Breast epithelium (tissue), 4 donors: ENCODE measurements around the gene SORBS1. TPM values are rescaled to one million over a fixed set of nuclear protein-coding genes. Genes with fewer than 3 reads are reported as not detected.
A peak's percentile ranks its signal among the peaks of the same experiment; 100 is the strongest.

ENCODE experiments used
- DNase-seq, 2 donors: peaks; one replicate each; pipeline ENCODE4 v3.0.0-alpha.2; 2019; ENCODE audit warnings: low spot score in 2 of 2
- H3K27ac ChIP-seq, 2 donors: fragments of 200-600 bp; sonication (generic) in 1 of 2; one replicate each; pipeline ENCODE4 v1.5.1; 2016 to 2019; ENCODE audit warnings: mild to moderate bottlenecking in 1 of 2
- H3K27me3 ChIP-seq, 2 donors: fragments of 200-600 bp; sonication (generic) in 1 of 2; one replicate each; pipeline versions ENCODE4 v1.5.1 to v1.6.0; 2017 to 2019; ENCODE audit warnings: control low read depth in 1 of 2, mild to moderate bottlenecking in 1 of 2
- H3K36me3 ChIP-seq: fragments of 200-600 bp; one replicate; pipeline ENCODE4 v1.5.1; 2019
- H3K4me1 ChIP-seq, 2 donors: fragments of 200-600 bp; sonication (generic); one replicate each; pipeline ENCODE4 v1.5.1; 2016 to 2019; ENCODE audit warnings: control low read depth in 1 of 2
- H3K4me3 ChIP-seq, 3 donors: fragments of 200-600 bp; sonication (generic); 1 replicate in 2 of 3; 2 replicates in 1 of 3; pipeline ENCODE4 v1.5.1; 2016 to 2019; ENCODE audit warnings: mild to moderate bottlenecking in 3 of 3, moderate library complexity in 2 of 3
- H3K9me3 ChIP-seq, 2 donors: fragments of 200-600 bp; sonication (generic) in 1 of 2; one replicate each; pipeline ENCODE4 v1.5.1; 2016 to 2019; ENCODE audit warnings: control low read depth in 1 of 2
- POLR2A ChIP-seq: fragments of 450-650 bp; IDR thresholded peaks from one replicate; pipeline ENCODE4 v1.6.1; 2016; ENCODE audit warnings: antibody characterized with exemption, mild to moderate bottlenecking, moderate library complexity
- POLR2AphosphoS5 ChIP-seq, 3 donors: sonication (generic); formaldehyde crosslinking; IDR thresholded peaks; one replicate each; pipeline ENCODE4 v1.6.1; 2017; ENCODE audit warnings: antibody characterized with exemption in 3 of 3
- intact Hi-C: fragments of 100-400 bp; cut with DNase I; formaldehyde crosslinking; loops from one replicate; pipeline ENCODE4 v1.15.1; 2023; ENCODE audit warnings: low total_unique reads
- total RNA-seq, 3 donors: library from RNA; depleted of rRNA; stranded (reverse); fragments of >200 nt; gene quantifications; one replicate each; pipeline ENCODE4 v1.1.0, GENCODE V29; 2016
- TF ChIP-seq, protein P1 (sequence below), 3 donors: fragments of 450-650 bp; IDR thresholded peaks; one replicate each; pipeline ENCODE4 v1.5.1; 2016 to 2017; ENCODE audit warnings: antibody characterized with exemption in 3 of 3, mild to moderate bottlenecking in 3 of 3, moderate library complexity in 3 of 3

The SORBS1 gene
- total RNA-seq, 3 donors from 2014 or later = 156 to 455 (median 200) TPM

DNA sequence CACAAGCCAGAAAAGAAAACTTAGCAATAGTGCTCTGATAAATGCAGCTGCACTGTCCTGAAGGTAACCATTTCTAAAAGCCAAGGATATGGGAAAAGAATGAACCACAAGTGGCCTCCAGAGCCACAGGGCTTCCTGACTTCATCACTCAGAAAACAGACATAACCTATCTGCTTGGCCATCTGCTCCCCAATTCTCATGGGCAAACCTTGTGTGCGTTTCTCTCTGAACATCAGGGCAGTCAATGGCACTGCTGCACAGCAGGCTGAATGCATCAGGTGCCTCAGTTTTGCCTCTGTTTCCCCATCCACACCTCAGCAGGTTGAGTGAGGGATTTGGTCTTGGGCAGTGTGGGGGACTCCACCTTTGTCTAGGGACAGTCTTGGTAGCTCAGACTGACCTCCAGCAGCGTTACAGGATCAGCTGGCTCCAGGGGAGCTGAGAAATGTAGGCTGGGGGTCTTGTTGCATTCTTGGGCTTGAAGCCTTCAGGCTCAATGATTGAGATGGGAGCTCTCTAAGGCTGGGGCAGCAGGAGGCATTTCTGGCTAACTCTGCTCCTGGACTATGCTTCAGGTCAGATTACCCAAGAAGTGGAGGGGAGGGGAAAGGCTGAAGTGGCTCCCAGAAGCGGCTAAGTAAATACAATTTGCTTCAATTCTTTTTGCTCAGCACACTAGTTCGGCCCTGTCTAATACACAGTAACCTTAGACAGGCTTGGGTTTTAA, 246.8 kb downstream of the SORBS1 start:
- no peaks in the 10 kb centered on the region for H3K4me1 ChIP-seq
- no peaks in the 10 kb centered on the region for H3K36me3 ChIP-seq
- intact Hi-C loops = no loop called here

DNA sequence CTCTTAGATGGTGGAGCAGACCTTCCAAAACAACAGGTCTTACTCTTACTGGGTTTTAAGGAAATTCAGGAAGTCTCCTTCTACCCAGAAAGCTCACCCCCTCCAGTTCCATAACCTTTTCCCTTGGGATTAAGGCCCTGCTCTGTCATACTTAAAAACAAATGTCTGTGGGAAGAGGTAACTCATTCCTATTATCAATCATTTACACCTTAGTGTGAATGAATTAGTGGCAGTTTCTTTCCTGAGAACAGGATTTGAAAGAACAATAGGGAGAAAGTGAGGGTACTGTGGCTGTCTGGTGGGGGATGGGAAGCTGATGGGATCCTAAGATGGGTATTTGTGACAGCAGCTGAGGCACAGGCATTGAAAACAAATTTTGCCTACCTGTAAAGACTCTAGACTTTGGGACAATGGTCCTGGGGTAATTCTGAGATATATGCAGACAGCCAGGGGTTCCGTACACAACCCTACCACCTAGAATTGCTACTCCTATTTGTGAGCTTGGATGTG, 248.1 kb downstream of the SORBS1 start:
- no peak overlapping the region for H3K27ac ChIP-seq
- H3K27me3 ChIP-seq = no peaks in the 10 kb centered on the region
- TF ChIP-seq POLR2A (no peak), POLR2AphosphoS5 (IDR thresholded peaks at IDR 0.05) (no peak)
- TF ChIP-seq, protein P1, sequence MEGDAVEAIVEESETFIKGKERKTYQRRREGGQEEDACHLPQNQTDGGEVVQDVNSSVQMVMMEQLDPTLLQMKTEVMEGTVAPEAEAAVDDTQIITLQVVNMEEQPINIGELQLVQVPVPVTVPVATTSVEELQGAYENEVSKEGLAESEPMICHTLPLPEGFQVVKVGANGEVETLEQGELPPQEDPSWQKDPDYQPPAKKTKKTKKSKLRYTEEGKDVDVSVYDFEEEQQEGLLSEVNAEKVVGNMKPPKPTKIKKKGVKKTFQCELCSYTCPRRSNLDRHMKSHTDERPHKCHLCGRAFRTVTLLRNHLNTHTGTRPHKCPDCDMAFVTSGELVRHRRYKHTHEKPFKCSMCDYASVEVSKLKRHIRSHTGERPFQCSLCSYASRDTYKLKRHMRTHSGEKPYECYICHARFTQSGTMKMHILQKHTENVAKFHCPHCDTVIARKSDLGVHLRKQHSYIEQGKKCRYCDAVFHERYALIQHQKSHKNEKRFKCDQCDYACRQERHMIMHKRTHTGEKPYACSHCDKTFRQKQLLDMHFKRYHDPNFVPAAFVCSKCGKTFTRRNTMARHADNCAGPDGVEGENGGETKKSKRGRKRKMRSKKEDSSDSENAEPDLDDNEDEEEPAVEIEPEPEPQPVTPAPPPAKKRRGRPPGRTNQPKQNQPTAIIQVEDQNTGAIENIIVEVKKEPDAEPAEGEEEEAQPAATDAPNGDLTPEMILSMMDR (IDR thresholded peaks at IDR 0.05) = no peak
- no peak overlapping the region for H3K4me3 ChIP-seq
- no peaks in the 10 kb centered on the region for H3K4me1 ChIP-seq
- H3K9me3 ChIP-seq = no peaks in the 10 kb centered on the region
- no peaks in the 10 kb centered on the region for H3K36me3 ChIP-seq
- intact Hi-C loops = no loop called here
- no peak for DNase-seq

More for the DNA sequence above, 246.8 kb downstream of the SORBS1 start:
- Histone ChIP-seq H3K4me3 (no peak overlapping the region), H3K27me3 (no peaks in the 10 kb centered on the region), H3K27ac (no peak overlapping the region), H3K9me3 (no peaks in the 10 kb centered on the region)
- no peak for DNase-seq
- TF ChIP-seq, protein P1 (IDR thresholded peaks at IDR 0.05) = no peak
- TF ChIP-seq POLR2AphosphoS5 (IDR thresholded peaks at IDR 0.05) = no peak
- no peak for TF ChIP-seq POLR2A

DNA sequence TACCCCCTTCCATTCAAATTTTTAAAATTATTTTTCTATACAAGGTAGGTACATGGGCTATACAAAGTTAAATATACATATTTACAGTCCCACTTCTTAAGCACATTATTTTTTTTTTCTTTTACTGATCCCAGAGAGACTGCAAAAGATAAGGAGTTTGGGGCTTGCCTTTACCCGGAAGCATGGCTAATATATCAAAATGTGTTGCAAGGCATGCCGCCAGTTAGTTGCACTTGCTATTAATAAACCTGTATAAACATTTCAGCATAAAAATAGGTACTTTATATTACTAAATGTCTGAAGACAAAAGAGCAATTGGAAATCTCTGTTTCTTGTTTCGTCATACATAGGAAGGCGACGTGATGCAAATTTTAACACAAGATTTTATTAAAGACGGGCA, 248.9 kb downstream of the SORBS1 start:
- H3K27me3 ChIP-seq = no peaks in the 10 kb centered on the region
- H3K36me3 ChIP-seq = no peaks in the 10 kb centered on the region
- H3K4me1 ChIP-seq = no peaks in the 10 kb centered on the region
- no peak overlapping the region for H3K4me3 ChIP-seq
- no peaks in the 10 kb centered on the region for H3K9me3 ChIP-seq
- no peak for DNase-seq
- intact Hi-C loops = no loop called here
- H3K27ac ChIP-seq = no peak overlapping the region
- no peak for TF ChIP-seq POLR2AphosphoS5 (IDR thresholded peaks at IDR 0.05)
- TF ChIP-seq POLR2A = no peak
- TF ChIP-seq, protein P1 (IDR thresholded peaks at IDR 0.05) = no peak

DNA sequence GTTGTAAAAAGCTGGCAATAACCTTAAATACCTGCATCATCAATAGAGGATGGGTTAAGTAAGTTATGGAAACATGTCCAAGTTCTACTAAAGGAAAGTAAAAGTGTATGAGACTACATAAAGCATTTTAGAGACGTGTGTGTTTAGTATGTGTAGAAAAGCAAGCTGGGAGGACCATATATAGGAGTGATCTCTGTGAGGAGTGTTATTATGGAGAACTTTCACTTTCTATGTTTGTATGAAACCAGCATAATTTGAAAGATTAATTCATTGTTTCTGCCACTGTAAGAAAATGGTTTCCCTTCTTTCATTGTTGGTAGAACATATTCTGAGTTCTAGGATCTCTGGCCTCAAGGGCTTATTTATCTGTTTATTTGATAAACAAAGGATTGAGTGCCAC, 251.2 kb downstream of the SORBS1 start:
- Histone ChIP-seq H3K9me3 (no peaks in the 10 kb centered on the region), H3K4me1 (no peaks in the 10 kb centered on the region), H3K27me3 (no peaks in the 10 kb centered on the region), H3K4me3 (no peak overlapping the region), H3K36me3 (no peaks in the 10 kb centered on the region), H3K27ac (peak overlapping the region; percentile 56 to 70)
- TF ChIP-seq, protein P1 (IDR thresholded peaks at IDR 0.05) = no peak
- TF ChIP-seq POLR2A (no peak), POLR2AphosphoS5 (IDR thresholded peaks at IDR 0.05) (no peak)
- intact Hi-C loops = no loop called here
- no peak for DNase-seq
